GM12878 (cell line): Measurements from ENCODE around the gene DNAI4. TPM values are rescaled to one million over a fixed set of nuclear protein-coding genes. Genes with fewer than 3 reads are reported as not detected.

Experiments
- BCLAF1 ChIP-seq: fragments of 450-650 bp; IDR thresholded peaks from 2 replicates; pipeline ENCODE4 v1.6.1; 2017; ENCODE audit warnings: antibody characterized with exemption, mild to moderate bottlenecking, moderate library complexity
- CUX1 ChIP-seq: IDR thresholded peaks from 2 replicates; pipeline ENCODE4 v1.6.1; 2012; ENCODE audit warnings: improper control_type of control experiment, low read depth, low read length; ENCODE audit not compliant: insufficient replicate concordance
- E2F4 ChIP-seq: IDR thresholded peaks from 2 replicates; pipeline ENCODE4 v1.6.1; 2012; ENCODE audit warnings: low read depth, low read length, improper control_type of control experiment
- FOS ChIP-seq: IDR thresholded peaks from 3 replicates; pipeline ENCODE4 v1.6.1; 2011; ENCODE audit warnings: borderline replicate concordance; ENCODE audit not compliant: insufficient read length; ENCODE audit errors: extremely low read depth
- MAX ChIP-seq: IDR thresholded peaks from 2 replicates; pipeline ENCODE4 v1.6.1; 2012; ENCODE audit warnings: low read depth, low read length, improper control_type of control experiment
- PAX8 ChIP-seq: fragments of 450-650 bp; IDR thresholded peaks from 2 replicates; pipeline ENCODE4 v1.6.1; 2017; ENCODE audit warnings: mild to moderate bottlenecking, moderate library complexity
- PML ChIP-seq: IDR thresholded peaks from 2 replicates; pipeline ENCODE4 v1.6.1; 2012; ENCODE audit warnings: low read length, inconsistent platforms
- RB1 ChIP-seq: fragments of 450-650 bp; formaldehyde crosslinking; IDR thresholded peaks from 2 replicates; pipeline ENCODE4 v1.6.1; 2017; ENCODE audit warnings: mild to moderate bottlenecking, borderline replicate concordance
- SIX5 ChIP-seq: IDR thresholded peaks from 2 replicates; pipeline ENCODE4 v1.6.1; 2011; ENCODE audit warnings: mild to moderate bottlenecking, low read depth, low read length, moderate library complexity; ENCODE audit not compliant: severe bottlenecking
- SUZ12 ChIP-seq: fragments of 200-600 bp; sonication (generic); IDR thresholded peaks from one replicate; pipeline ENCODE4 v1.6.1; 2018; ENCODE audit warnings: antibody characterized with exemption, mild to moderate bottlenecking; ENCODE audit not compliant: unreplicated experiment
- TAF1 ChIP-seq: IDR thresholded peaks from 2 replicates; pipeline ENCODE4 v1.6.1; 2011; ENCODE audit warnings: mild to moderate bottlenecking, low read depth, low read length, borderline replicate concordance
- ZNF24 ChIP-seq: fragments of 450-650 bp; IDR thresholded peaks from 2 replicates; pipeline ENCODE4 v1.6.1; 2017; ENCODE audit warnings: antibody characterized with exemption, mild to moderate bottlenecking
- polyA plus RNA-seq, 11 experiments: library from polyadenylated mRNA; depleted of rRNA in 4 of 11; unstranded in 6 of 11; stranded (reverse) in 5 of 11; fragments of >200 nt; fragmentation: Nextera tagmentation in 4 of 11; fragmentation: Illumina TruSeq in 1 of 11; extraction: Ambion mirVana in 4 of 11; extraction: Trizol in 1 of 11; gene quantifications; 1 replicate in 1 of 11; 2 replicates in 10 of 11; pipeline versions ENCODE4 v1.2.1 to v1.2.3, GENCODE V29; 2011 to 2016; ENCODE audit warnings: inconsistent platforms in 2 of 11, missing spikeins in 2 of 11, low read depth in 1 of 11
- total RNA-seq, 4 experiments: library from RNA; depleted of rRNA in 3 of 4; stranded (reverse); fragments of >200 nt in 3 of 4; fragmentation: Illumina TruSeq in 1 of 4; extraction: Trizol in 1 of 4; gene quantifications; 2 replicates each; pipeline versions ENCODE4 v1.2.1 to v1.2.3, GENCODE V29; 2013 to 2021
- TF ChIP-seq, protein P1 (sequence below): fragments of 450-650 bp; IDR thresholded peaks from 2 replicates; pipeline ENCODE4 v1.6.1; 2018; ENCODE audit warnings: mild to moderate bottlenecking, low read depth, moderate library complexity; ENCODE audit not compliant: partially characterized antibody

DNAI4 gene
- total and polyA plus RNA-seq, 10 of the 15 experiments (the other 5 are each of a cell fraction or from before 2014, with no cell fraction given): 0.13 to 2.3 (median 0.27) TPM; not detected in 1

DNA sequence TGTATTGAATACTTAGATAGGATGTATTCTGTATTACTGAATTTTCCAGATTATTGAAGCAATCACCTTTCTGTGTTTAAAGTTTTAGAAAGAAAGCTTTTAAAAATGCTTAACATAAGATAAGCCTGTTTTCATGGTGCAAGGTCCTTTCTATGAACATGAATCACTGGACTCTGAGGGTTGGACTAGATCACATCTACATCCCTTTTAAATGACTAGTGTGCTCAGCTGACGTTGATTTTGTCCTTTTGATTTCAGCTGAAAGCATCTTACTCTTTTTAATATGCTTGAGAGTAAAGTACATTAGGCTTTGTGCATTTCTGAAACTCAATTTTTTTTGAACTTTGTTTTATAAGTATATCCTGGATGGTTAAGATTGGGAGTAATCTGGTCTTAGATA is 16.3 kb upstream of the DNAI4 start (continued):
- no peak for TF ChIP-seq BCLAF1
- no peak for TF ChIP-seq TAF1
- no peak for TF ChIP-seq E2F4
- no peak for TF ChIP-seq PAX8
- TF ChIP-seq RB1: no peak
- TF ChIP-seq SUZ12: no peak
- TF ChIP-seq MAX: no peak
- TF ChIP-seq PML: no peak
- TF ChIP-seq, protein P1, sequence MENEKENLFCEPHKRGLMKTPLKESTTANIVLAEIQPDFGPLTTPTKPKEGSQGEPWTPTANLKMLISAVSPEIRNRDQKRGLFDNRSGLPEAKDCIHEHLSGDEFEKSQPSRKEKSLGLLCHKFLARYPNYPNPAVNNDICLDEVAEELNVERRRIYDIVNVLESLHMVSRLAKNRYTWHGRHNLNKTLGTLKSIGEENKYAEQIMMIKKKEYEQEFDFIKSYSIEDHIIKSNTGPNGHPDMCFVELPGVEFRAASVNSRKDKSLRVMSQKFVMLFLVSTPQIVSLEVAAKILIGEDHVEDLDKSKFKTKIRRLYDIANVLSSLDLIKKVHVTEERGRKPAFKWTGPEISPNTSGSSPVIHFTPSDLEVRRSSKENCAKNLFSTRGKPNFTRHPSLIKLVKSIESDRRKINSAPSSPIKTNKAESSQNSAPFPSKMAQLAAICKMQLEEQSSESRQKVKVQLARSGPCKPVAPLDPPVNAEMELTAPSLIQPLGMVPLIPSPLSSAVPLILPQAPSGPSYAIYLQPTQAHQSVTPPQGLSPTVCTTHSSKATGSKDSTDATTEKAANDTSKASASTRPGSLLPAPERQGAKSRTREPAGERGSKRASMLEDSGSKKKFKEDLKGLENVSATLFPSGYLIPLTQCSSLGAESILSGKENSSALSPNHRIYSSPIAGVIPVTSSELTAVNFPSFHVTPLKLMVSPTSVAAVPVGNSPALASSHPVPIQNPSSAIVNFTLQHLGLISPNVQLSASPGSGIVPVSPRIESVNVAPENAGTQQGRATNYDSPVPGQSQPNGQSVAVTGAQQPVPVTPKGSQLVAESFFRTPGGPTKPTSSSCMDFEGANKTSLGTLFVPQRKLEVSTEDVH: no peak
- TF ChIP-seq ZNF24: no peak
- TF ChIP-seq CUX1: no peak
- TF ChIP-seq SIX5: no peak
- TF ChIP-seq FOS: no peak
